GM12872 (cell line): ENCODE results near the gene EDEM1.

Experiments
- TF ChIP-seq, protein P1 (sequence below): IDR thresholded peaks from 3 replicates; pipeline ENCODE4 v1.5.1; 2011; ENCODE audit warnings: low read depth, mild to moderate bottlenecking, low read length, moderate library complexity; ENCODE audit not compliant: insufficient read depth

EDEM1 gene

DNA sequence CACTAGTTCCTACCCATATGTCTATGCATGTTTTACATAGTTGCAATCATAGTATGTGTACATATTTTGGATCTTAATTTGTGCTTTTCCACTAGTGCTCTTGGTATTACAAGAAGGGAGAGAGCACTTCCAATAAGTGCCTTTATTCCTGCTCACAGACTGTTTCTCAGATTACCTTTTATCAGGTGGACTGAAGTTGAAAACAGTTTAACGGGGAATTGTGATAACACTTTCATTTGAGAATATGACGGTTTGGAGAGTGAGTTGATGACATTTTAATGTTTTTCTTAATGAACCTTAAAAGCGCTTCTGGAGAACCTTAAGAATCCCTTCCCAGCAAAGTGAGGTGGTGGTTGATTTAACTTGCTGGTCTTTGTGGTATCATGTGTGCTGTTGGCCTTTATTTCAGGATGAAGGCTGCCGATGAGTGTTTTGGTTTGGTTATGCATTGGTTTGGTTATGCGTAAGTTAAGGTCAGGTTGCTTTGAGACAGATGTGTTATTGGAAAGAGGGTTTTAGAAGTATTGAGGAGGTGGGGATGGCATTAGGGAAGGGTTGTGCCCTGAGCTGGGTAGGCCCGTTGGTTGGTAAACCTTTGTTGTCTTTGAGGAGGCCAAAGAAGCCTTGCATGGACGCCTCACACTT lies 2.8 kb downstream of the EDEM1 start:
- TF ChIP-seq, protein P1, sequence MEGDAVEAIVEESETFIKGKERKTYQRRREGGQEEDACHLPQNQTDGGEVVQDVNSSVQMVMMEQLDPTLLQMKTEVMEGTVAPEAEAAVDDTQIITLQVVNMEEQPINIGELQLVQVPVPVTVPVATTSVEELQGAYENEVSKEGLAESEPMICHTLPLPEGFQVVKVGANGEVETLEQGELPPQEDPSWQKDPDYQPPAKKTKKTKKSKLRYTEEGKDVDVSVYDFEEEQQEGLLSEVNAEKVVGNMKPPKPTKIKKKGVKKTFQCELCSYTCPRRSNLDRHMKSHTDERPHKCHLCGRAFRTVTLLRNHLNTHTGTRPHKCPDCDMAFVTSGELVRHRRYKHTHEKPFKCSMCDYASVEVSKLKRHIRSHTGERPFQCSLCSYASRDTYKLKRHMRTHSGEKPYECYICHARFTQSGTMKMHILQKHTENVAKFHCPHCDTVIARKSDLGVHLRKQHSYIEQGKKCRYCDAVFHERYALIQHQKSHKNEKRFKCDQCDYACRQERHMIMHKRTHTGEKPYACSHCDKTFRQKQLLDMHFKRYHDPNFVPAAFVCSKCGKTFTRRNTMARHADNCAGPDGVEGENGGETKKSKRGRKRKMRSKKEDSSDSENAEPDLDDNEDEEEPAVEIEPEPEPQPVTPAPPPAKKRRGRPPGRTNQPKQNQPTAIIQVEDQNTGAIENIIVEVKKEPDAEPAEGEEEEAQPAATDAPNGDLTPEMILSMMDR: no peak

DNA sequence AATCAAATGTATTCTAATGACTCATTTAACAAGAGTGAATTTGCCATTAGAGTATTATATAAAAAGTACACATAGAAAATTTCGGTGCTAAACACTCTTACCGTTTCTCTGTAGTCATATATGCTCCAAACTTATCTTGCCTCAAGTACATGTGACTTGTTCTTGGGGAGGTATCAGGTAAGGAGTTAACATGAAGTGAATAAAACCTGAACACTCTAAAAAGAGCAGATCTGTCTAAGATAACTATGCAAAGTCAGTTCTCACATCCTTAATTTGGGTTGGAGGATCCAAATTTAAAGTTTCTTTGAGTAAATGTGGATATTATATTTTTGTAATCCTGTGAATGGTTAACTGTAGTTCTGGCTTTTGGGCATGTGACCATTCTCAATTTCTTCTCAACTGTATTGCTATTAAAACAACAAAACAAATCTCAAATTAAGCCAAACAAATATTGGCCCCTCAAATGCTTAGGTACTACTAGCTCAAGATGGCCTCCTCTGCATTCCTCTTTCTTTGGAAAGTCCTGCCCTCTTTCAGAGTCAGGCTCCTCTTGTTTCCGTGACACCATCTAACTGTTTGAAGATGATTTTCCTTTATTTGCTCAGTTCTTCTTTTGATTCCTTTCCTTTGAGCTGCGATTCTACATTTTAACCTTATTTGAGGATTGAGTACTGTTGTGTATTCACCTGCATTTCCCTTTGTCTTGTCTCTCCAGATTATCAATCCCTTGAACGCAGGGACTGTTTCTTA lies 4.2 kb downstream of the EDEM1 start:
- TF ChIP-seq, protein P1: no peak

GRCh38 chr3:5192571-5193365 lies 5.3 kb downstream of the EDEM1 start:
- TF ChIP-seq, protein P1: no peak

GRCh38 chr3:5194341-5194740 lies 6.8 kb downstream of the EDEM1 start:
- TF ChIP-seq, protein P1: no peak

GRCh38 chr3:5194801-5195509 lies 7.4 kb downstream of the EDEM1 start:
- TF ChIP-seq, protein P1: no peak

DNA sequence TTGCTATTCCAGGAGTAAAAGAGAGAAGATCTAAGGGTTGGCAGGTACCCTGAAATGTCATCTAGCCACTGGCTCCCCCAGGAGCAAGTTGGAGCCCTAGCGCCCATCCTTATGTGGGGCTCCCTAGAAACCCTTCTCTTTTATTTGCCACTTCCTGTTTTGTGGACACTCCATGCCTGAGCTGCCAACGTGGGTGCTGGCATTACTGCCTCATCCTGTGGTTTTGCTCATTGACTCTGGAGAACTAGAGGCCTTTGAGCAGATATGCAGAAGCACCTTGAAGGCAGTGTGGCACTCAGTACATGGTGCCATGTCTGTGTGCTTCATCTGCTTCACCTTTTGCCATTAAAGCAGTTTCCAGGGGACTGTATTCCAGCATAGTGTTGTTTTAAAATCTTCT lies 8.1 kb downstream of the EDEM1 start:
- TF ChIP-seq, protein P1: no peak

DNA sequence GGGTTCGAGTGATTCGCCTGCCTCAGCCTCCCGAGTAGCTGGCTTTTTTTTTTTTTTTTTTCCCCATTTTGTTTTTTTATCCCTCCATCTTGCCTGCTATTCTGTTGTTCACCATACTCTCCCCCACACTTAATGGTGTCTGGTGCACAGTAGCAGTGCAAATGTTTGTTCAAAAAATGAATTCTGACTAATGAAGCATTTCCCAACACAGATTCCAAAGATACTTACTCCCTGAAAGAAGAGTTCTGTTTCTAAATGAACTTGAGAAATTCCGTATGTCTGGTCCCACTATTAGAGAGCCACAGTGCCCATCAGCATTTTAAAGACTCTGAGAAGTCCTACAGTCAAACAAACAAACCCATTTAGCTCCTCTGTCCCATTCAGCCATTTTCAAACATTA lies 9.5 kb downstream of the EDEM1 start:
- TF ChIP-seq, protein P1: no peak
